GM23248 (cell line): ENCODE measurements around the gene RNF180. TPM values are rescaled to one million over a fixed set of nuclear protein-coding genes. Genes with fewer than 3 reads are reported as not detected.

Experiments used
- DNase-seq: peaks from one replicate; pipeline ENCODE4 v3.0.0-alpha.2; 2015
- H2AFZ ChIP-seq: fragments of 200-600 bp; sonication (generic); 2 replicates; pipeline ENCODE4 v1.6.1; 2016; ENCODE audit warnings: antibody characterized with exemption
- H3F3A ChIP-seq: fragments of 200-600 bp; sonication (generic); 2 replicates; pipeline ENCODE4 v1.6.1; 2016; ENCODE audit warnings: mild to moderate bottlenecking, antibody characterized with exemption, mixed run types; ENCODE audit not compliant: insufficient read depth
- H3K27ac ChIP-seq: fragments of 200-600 bp; sonication (generic); 2 replicates; pipeline ENCODE4 v1.5.1; 2016; ENCODE audit warnings: mild to moderate bottlenecking
- H3K27me3 ChIP-seq: fragments of 200-600 bp; sonication (generic); replicated peaks from 2 replicates; pipeline ENCODE4 v1.6.1; 2016; ENCODE audit warnings: mild to moderate bottlenecking; ENCODE audit not compliant: insufficient read depth
- H3K36me3 ChIP-seq: fragments of 200-600 bp; sonication (generic); 2 replicates; pipeline ENCODE4 v1.6.1; 2016; ENCODE audit warnings: low read depth, mild to moderate bottlenecking
- H3K4me1 ChIP-seq: fragments of 200-600 bp; sonication (generic); 2 replicates; pipeline ENCODE4 v1.6.1; 2016; ENCODE audit warnings: mild to moderate bottlenecking; ENCODE audit not compliant: insufficient read depth
- H3K4me2 ChIP-seq: fragments of 200-600 bp; sonication (generic); one replicate; pipeline ENCODE4 v1.6.1; 2016; ENCODE audit warnings: mild to moderate bottlenecking; ENCODE audit not compliant: unreplicated experiment
- H3K4me3 ChIP-seq: fragments of 200-600 bp; sonication (generic); 2 replicates; pipeline ENCODE4 v1.5.1; 2016; ENCODE audit warnings: mild to moderate bottlenecking
- H3K79me2 ChIP-seq: fragments of 200-600 bp; sonication (generic); 2 replicates; pipeline ENCODE4 v1.6.1; 2016; ENCODE audit warnings: mild to moderate bottlenecking; ENCODE audit not compliant: insufficient read depth
- H3K9ac ChIP-seq: fragments of 200-600 bp; sonication (generic); 2 replicates; pipeline ENCODE4 v1.6.1; 2016; ENCODE audit warnings: mild to moderate bottlenecking
- H3K9me2 ChIP-seq: fragments of 200-600 bp; sonication (generic); 2 replicates; pipeline ENCODE4 v1.6.1; 2016; ENCODE audit warnings: mixed run types, mild to moderate bottlenecking, moderate library complexity; ENCODE audit not compliant: insufficient read depth
- H3K9me3 ChIP-seq: fragments of 200-600 bp; sonication (generic); one replicate; pipeline ENCODE4 v1.6.1; 2017; ENCODE audit warnings: low read depth
- H4K20me1 ChIP-seq: fragments of 200-600 bp; sonication (generic); 2 replicates; pipeline ENCODE4 v1.6.0; 2016; ENCODE audit not compliant: insufficient read depth
- EZH2 ChIP-seq: fragments of 200-600 bp; sonication (generic); IDR thresholded peaks from 2 replicates; pipeline ENCODE4 v1.6.1; 2018; ENCODE audit warnings: antibody characterized with exemption, mild to moderate bottlenecking; ENCODE audit not compliant: insufficient read depth, poor library complexity, severe bottlenecking
- EZH2phosphoT487 ChIP-seq: fragments of 200-600 bp; sonication (generic); IDR thresholded peaks from 2 replicates; pipeline ENCODE4 v1.6.1; 2018; ENCODE audit warnings: antibody characterized with exemption, moderate library complexity, mild to moderate bottlenecking, low read depth; ENCODE audit not compliant: insufficient read depth
- WGBS, 2 experiments: methylation state at CpG; one replicate each; pipeline ENCODE4 v1.1.6; 2015 to 2017; ENCODE audit warnings: low lambda C conversion rate in 2 of 2, low coverage in 1 of 2; ENCODE audit errors: missing lambda C conversion rate in 2 of 2; 5-methylcytosine and 5-hydroxymethylcytosine counted together
- in situ Hi-C: fragments of 300-500 bp; cut with MboI; formaldehyde crosslinking; loops from 2 replicates; pipeline ENCODE4 v1.15.0; 2020
- polyA plus RNA-seq: library from polyadenylated mRNA; unstranded; fragments of >200 nt; fragmentation: Nextera tagmentation; extraction: Ambion mirVana; gene quantifications from 2 replicates; pipeline ENCODE4 v1.2.1, GENCODE V29; 2016
- total RNA-seq: library from RNA; depleted of rRNA; stranded (reverse); fragments of >200 nt; shearing (Covaris generic); gene quantifications from 2 replicates; pipeline ENCODE4 v1.2.3, GENCODE V29; 2014

Gene RNF180
- total and polyA plus RNA-seq, 2 experiments from 2014 or later = 0.10 to 0.32 TPM

- no peaks in the 10 kb centered on the region for H3K9me3 ChIP-seq
- H3K79me2 ChIP-seq = no peaks in the 10 kb centered on the region
- H3K4me1 ChIP-seq = no peaks in the 10 kb centered on the region
- H3K9ac ChIP-seq = no peak overlapping the region
- no peak for DNase-seq
- no peaks in the 10 kb centered on the region for H3F3A ChIP-seq
- H3K27ac ChIP-seq = no peak overlapping the region
- H2AFZ ChIP-seq = no peak overlapping the region
- WGBS, 2 experiments = 8 to 21% methylated on average over 1 of the region's 1 CpG
- no peaks in the 10 kb centered on the region for H3K9me2 ChIP-seq
- in situ Hi-C loops = no loop called here
- TF ChIP-seq EZH2 (no peak), EZH2phosphoT487 (no peak)
- no peaks in the 10 kb centered on the region for H3K27me3 ChIP-seq
- no peaks in the 10 kb centered on the region for H4K20me1 ChIP-seq
- H3K4me3 ChIP-seq = no peak overlapping the region
- H3K4me2 ChIP-seq = no peak overlapping the region
- no peaks in the 10 kb centered on the region for H3K36me3 ChIP-seq
Measured at GRCh38 chr5:64341340-64341739, 175.7 kb downstream of the RNF180 start.

GRCh38 chr5:64344501-64344900 lies 178.9 kb downstream of the RNF180 start:
- H3F3A ChIP-seq = no peaks in the 10 kb centered on the region
- H3K27ac ChIP-seq = no peak overlapping the region
- no peak overlapping the region for H3K9ac ChIP-seq
- TF ChIP-seq EZH2 (no peak), EZH2phosphoT487 (no peak)
- no peak overlapping the region for H3K4me3 ChIP-seq
- no peaks in the 10 kb centered on the region for H4K20me1 ChIP-seq
- no peak overlapping the region for H2AFZ ChIP-seq
- H3K9me2 ChIP-seq = no peaks in the 10 kb centered on the region
- H3K79me2 ChIP-seq = no peaks in the 10 kb centered on the region
- H3K4me2 ChIP-seq = no peak overlapping the region
- WGBS, 2 experiments = 38 to 43% methylated on average over 1 of the region's 1 CpG
- DNase-seq = no peak
- in situ Hi-C loops = no loop called here
- H3K27me3 ChIP-seq = no peaks in the 10 kb centered on the region
- no peaks in the 10 kb centered on the region for H3K4me1 ChIP-seq
- no peaks in the 10 kb centered on the region for H3K9me3 ChIP-seq
- no peaks in the 10 kb centered on the region for H3K36me3 ChIP-seq

GRCh38 chr5:64347309-64347708 lies 181.7 kb downstream of the RNF180 start:
- Histone ChIP-seq H2AFZ (no peak overlapping the region), H3K4me3 (no peak overlapping the region), H3K4me1 (no peaks in the 10 kb centered on the region), H3K9me3 (no peaks in the 10 kb centered on the region), H3K27me3 (no peaks in the 10 kb centered on the region), H3K27ac (no peak overlapping the region), H3F3A (no peaks in the 10 kb centered on the region), H3K9ac (no peak overlapping the region), H4K20me1 (no peaks in the 10 kb centered on the region), H3K9me2 (no peaks in the 10 kb centered on the region), H3K36me3 (no peaks in the 10 kb centered on the region), H3K79me2 (no peaks in the 10 kb centered on the region), H3K4me2 (no peak overlapping the region)
- in situ Hi-C loops = no loop called here
- TF ChIP-seq EZH2phosphoT487 (no peak), EZH2 (no peak)
- DNase-seq = no peak

GRCh38 chr5:64364426-64364825 lies 198.8 kb downstream of the RNF180 start:
- Histone ChIP-seq H3K36me3 (no peaks in the 10 kb centered on the region), H3K27ac (no peak overlapping the region), H3K9me3 (peaks cover 4% of the 10 kb centered on the region), H2AFZ (no peak overlapping the region), H3F3A (no peaks in the 10 kb centered on the region), H3K4me2 (no peak overlapping the region), H3K9me2 (no peaks in the 10 kb centered on the region), H3K4me3 (no peak overlapping the region), H3K79me2 (no peaks in the 10 kb centered on the region), H3K4me1 (no peaks in the 10 kb centered on the region), H3K9ac (no peak overlapping the region), H3K27me3 (no peaks in the 10 kb centered on the region), H4K20me1 (no peaks in the 10 kb centered on the region)
- DNase-seq = no peak
- 19 to 22% methylated on average over 3 of the region's 3 CpGs for WGBS, 2 experiments
- in situ Hi-C loops = no loop called here
- TF ChIP-seq EZH2 (no peak), EZH2phosphoT487 (no peak)

DNA sequence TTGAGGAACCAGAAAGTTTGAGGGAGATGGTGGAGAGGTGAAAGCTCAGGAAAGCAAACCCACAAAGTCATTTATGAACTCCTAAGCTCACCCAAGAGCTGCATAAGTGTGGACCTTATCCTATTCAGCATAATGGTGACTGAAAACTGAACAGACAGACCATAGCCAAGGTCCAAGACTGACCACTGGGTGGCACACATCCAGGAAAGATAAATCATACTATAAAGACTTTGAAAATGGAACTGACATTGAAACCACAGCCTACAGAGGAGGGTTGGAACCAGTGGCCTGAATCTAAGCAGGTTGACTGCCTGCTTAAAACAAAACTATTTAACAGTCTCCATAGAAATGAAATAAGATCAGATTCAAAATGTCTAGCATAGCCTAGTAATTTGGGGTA lies 219.1 kb downstream of the RNF180 start:
- Histone ChIP-seq H3K9me2 (no peaks in the 10 kb centered on the region), H3K4me2 (no peak overlapping the region), H3F3A (no peaks in the 10 kb centered on the region), H4K20me1 (no peaks in the 10 kb centered on the region), H2AFZ (no peak overlapping the region), H3K9ac (no peak overlapping the region), H3K9me3 (no peaks in the 10 kb centered on the region), H3K27ac (no peak overlapping the region), H3K36me3 (no peaks in the 10 kb centered on the region), H3K79me2 (no peaks in the 10 kb centered on the region), H3K27me3 (no peaks in the 10 kb centered on the region), H3K4me3 (no peak overlapping the region), H3K4me1 (no peaks in the 10 kb centered on the region)
- TF ChIP-seq EZH2phosphoT487 (no peak), EZH2 (no peak)
- in situ Hi-C loops = no loop called here
- no peak for DNase-seq
